Thoracic aorta (tissue), 2 donors: ENCODE data around the gene PITPNC1. TPM values are rescaled to one million over a fixed set of nuclear protein-coding genes. Genes with fewer than 3 reads are reported as not detected.
"Not testable (repeated sequence)": the region's sequence is repeated elsewhere in the genome, so short reads cannot be mapped to it uniquely, and the experiment has no call there.

Source experiments
- ATAC-seq: fragments of 150-250 bp; one replicate; pipeline ENCODE4 v1.8.0; 2017; ENCODE audit warnings: low read depth; ENCODE audit not compliant: insufficient number of reproducible peaks, low FRiP score
- DNase-seq: peaks from one replicate; pipeline ENCODE4 v3.0.0-alpha.2; 2020; ENCODE audit warnings: low spot score
- H3K27ac ChIP-seq, 2 donors: fragments of 200-600 bp; sonication (generic); 1 replicate in 1 of 2; 2 replicates in 1 of 2; pipeline ENCODE4 v1.5.1; 2016; ENCODE audit warnings: mild to moderate bottlenecking in 2 of 2, moderate library complexity in 2 of 2
- H3K27me3 ChIP-seq: fragments of 200-600 bp; sonication (generic); replicated peaks from 2 replicates; pipeline ENCODE4 v1.6.0; 2016; ENCODE audit warnings: mild to moderate bottlenecking; ENCODE audit not compliant: insufficient read depth
- H3K36me3 ChIP-seq: fragments of 200-600 bp; sonication (generic); one replicate; pipeline ENCODE4 v1.5.1; 2016
- H3K4me1 ChIP-seq, 2 donors: fragments of 200-600 bp; sonication (generic); 1 replicate in 1 of 2; 2 replicates in 1 of 2; pipeline versions ENCODE4 v1.5.1 to v1.6.0; 2016; ENCODE audit warnings: low read depth in 2 of 2, mild to moderate bottlenecking in 1 of 2; ENCODE audit not compliant: control insufficient read depth in 1 of 2
- H3K4me3 ChIP-seq: fragments of 200-600 bp; sonication (generic); 2 replicates; pipeline ENCODE4 v1.5.1; 2016; ENCODE audit warnings: mild to moderate bottlenecking
- H3K9me3 ChIP-seq: fragments of 200-600 bp; sonication (generic); 2 replicates; pipeline ENCODE4 v1.5.1; 2016
- total RNA-seq, 2 donors: library from RNA; depleted of rRNA; stranded (reverse); fragments of >200 nt; gene quantifications; one replicate each; pipeline versions ENCODE4 v1.1.0 to v1.2.3, GENCODE V29; 2016
- TF ChIP-seq, protein P1 (sequence below): fragments of 200-600 bp; sonication (generic); IDR thresholded peaks from one replicate; pipeline ENCODE4 v1.5.1; 2019; ENCODE audit warnings: antibody characterized with exemption

The PITPNC1 gene
- total RNA-seq, 2 donors from 2014 or later: 8.4 to 28.8 TPM

DNA sequence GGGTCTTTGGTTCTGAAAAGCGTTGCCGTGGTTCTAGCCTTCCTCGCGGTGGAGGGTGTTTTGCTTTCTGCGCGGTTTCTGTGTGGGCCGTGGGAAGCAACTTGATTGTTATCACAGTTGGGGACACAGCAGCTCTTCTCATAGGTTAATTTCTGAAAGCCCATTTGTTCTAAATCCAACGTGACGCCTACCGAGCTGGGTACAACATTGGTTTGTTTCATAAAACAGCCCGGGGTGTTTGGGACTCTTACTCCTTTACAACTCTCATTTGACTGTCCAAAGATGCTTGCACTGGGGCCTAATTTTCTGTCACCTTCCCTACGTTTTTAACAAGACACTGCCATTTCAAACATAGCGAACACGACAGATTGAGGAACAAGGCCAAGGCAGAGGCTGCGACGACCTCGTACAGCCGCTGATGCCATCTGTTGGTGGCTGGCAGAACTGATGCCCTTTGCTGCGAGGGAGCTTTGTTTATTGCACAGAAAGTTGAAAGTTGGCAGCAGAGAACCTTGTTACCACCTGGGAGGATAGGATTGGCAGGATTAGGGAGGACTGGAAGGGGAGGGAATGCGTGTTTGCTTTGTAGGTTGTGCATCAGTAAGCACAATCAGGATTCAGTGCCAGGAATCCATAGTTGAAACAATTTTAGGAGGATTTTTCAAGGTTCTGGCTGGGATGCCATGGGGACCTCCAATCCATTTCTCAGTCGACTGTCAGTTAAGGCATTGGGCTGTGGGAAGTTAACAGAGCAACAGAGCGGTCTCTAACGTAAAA is 98.3 kb downstream of the PITPNC1 start:
- TF ChIP-seq, protein P1, sequence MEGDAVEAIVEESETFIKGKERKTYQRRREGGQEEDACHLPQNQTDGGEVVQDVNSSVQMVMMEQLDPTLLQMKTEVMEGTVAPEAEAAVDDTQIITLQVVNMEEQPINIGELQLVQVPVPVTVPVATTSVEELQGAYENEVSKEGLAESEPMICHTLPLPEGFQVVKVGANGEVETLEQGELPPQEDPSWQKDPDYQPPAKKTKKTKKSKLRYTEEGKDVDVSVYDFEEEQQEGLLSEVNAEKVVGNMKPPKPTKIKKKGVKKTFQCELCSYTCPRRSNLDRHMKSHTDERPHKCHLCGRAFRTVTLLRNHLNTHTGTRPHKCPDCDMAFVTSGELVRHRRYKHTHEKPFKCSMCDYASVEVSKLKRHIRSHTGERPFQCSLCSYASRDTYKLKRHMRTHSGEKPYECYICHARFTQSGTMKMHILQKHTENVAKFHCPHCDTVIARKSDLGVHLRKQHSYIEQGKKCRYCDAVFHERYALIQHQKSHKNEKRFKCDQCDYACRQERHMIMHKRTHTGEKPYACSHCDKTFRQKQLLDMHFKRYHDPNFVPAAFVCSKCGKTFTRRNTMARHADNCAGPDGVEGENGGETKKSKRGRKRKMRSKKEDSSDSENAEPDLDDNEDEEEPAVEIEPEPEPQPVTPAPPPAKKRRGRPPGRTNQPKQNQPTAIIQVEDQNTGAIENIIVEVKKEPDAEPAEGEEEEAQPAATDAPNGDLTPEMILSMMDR: peak; percentile 84
- Histone ChIP-seq H3K9me3 (no peaks in the 10 kb centered on the region), H3K36me3 (no peaks in the 10 kb centered on the region), H3K4me3 (peak overlapping the region; percentile 12), H3K27me3 (no peaks in the 10 kb centered on the region), H3K27ac (no peak overlapping the region), H3K4me1 (peaks cover 7 to 12% of the 10 kb centered on the region in 2 donors)
- DNase-seq: no peak
- peak; percentile 45 for ATAC-seq

DNA sequence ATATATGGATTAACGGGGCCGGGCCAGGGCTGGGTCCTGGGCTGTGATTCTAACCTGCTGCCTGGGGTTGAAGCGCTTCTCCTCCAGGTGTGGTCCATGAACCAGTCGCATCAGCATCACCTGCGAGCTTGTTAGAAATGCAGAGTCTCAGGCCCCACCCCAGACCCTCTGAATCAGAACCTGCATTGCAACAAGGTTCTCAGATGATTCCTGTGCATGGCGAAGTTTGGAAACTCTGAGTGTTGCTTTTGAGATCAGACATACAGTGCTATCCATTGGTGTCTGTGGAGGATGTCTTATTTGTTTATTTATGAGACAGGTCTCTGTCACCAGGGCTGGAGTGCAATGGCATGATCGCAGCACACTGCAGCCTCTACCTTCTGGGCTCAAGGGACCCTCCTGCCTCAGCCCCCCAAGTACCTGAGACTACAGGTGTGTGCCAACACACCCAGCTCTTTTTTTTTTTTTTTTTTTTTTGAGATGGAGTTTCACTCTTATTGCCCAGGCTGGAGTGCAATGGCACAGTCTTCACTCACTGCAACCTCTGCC is 99.8 kb downstream of the PITPNC1 start:
- Histone ChIP-seq H3K4me1 (peaks cover 10 to 12% of the 10 kb centered on the region in 2 donors), H3K27ac (no peak overlapping the region), H3K36me3 (no peaks in the 10 kb centered on the region), H3K4me3 (no peak overlapping the region), H3K9me3 (no peaks in the 10 kb centered on the region), H3K27me3 (no peaks in the 10 kb centered on the region)
- TF ChIP-seq, protein P1: no peak
- ATAC-seq (no peak), DNase-seq (no peak)

DNA sequence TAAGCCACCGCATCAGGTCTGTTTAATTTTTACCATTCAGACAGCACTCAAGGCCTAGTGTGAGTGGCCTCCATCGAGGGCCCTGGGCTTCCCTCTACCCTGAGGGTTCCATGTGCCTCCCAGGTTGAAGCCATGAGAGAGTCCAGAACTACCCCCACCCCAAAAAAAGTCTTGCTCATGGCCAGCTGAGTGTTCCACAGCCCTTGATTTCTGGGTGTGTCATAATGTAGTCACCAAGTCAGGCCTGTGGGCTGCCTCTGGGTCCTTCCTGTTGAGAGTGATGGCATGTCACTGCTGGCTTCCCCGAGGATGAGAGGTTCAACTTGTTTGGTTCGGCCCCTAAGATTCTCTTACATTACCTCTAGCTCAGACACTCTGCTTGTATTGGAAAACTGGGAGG is 100.6 kb downstream of the PITPNC1 start:
- Histone ChIP-seq H3K27ac (no peak overlapping the region), H3K36me3 (no peaks in the 10 kb centered on the region), H3K27me3 (no peaks in the 10 kb centered on the region), H3K4me3 (no peak overlapping the region), H3K9me3 (no peaks in the 10 kb centered on the region), H3K4me1 (peaks cover 10 to 12% of the 10 kb centered on the region in 2 donors)
- TF ChIP-seq, protein P1: no peak
- ATAC-seq: no peak
- no peak for DNase-seq

DNA sequence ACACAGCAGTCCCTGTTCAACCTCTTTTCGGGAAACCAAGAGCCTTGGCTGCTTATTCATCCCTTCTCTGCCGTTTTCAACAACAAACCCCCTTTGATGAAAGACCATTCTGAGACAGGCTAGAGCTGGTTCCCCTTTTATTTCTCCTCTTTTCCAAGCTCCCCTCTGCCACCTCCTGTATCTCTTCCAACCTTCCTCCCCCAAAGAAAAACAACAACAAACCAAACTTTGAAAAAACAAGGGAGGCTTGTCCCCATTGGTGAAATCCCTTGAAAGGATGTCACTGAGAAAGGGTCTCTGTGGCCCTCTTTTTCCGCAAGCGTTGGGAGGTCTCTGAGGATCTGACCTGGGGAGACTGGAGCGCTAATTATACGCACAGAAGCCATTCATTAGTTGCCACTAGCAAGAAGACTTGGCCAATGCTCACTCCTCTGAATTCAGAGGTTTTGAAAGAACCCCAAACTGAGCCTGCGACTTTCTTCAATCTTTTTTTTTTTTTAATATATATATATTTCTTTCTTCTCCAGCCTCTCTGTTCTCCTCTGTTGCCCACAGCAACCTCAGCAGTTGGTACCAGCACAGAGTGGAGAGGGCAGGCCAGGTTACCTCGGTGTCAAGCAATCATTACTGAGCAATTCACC is 101.4 kb downstream of the PITPNC1 start:
- ATAC-seq: no peak
- no peak for DNase-seq
- no peaks in the 10 kb centered on the region for H3K9me3 ChIP-seq
- no peak overlapping the region for H3K27ac ChIP-seq
- H3K4me1 ChIP-seq: peaks cover 10 to 12% of the 10 kb centered on the region in 2 donors
- H3K36me3 ChIP-seq: no peaks in the 10 kb centered on the region
- H3K4me3 ChIP-seq: no peak overlapping the region
- TF ChIP-seq, protein P1: no peak
- H3K27me3 ChIP-seq: no peaks in the 10 kb centered on the region

DNA sequence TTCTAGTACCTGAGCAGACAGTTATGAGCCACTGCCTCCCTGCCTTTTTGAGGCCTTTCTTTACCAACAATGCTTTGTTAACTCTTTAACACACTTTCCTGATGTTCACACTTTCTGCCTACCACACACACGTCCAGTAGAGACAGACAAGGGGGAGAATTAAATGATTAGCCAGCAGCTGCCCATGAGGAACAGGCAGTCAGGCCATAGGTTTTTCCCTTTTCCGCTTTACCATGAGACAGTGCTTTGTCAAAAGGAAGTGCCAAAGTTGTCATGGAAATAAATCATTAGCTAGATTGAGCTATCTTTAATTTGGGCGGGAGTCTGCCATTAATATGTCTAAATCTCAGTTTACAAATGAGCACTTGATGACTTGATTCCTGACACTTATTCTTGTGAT is 102.1 kb downstream of the PITPNC1 start:
- no peak overlapping the region for H3K27ac ChIP-seq
- TF ChIP-seq, protein P1: no peak
- ATAC-seq: no peak

DNA sequence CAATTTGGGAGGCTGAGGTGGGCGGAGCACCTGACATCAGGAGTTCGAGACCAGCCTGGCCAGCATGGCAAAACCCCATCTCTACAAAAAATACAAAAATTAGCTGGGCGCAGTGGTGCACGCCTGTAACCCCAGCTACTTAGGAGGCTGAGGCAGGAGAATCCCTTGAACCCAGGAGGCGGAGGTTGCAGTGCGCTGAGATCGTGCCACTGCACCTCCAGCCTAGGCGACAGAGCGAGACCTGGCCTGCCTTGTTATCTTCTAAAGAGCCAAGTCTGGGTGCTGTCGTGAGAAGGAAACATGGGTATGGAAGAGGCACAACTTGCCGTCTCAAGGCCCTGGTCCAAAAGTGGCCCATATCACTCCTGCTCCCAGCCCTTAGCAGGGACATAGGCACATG is 103.9 kb downstream of the PITPNC1 start:
- H3K4me3 ChIP-seq, H3K27ac ChIP-seq, ATAC-seq, H3K27me3 ChIP-seq, H3K9me3 ChIP-seq, H3K36me3 ChIP-seq, DNase-seq, H3K4me1 ChIP-seq: not testable (repeated sequence)

More for the DNA sequence above, 102.1 kb downstream of the PITPNC1 start:
- Histone ChIP-seq H3K4me3 (no peak overlapping the region), H3K9me3 (no peaks in the 10 kb centered on the region), H3K4me1 (peaks cover 8 to 12% of the 10 kb centered on the region in 2 donors), H3K27me3 (no peaks in the 10 kb centered on the region), H3K36me3 (no peaks in the 10 kb centered on the region)
- DNase-seq: no peak
